ENCODE data around the gene KCNE2.

KCNE2 gene

GRCh38 chr21:34360488-34361241 is 3.1 kb upstream of the KCNE2 start:
- TF ChIP-seq CTCF (IDR thresholded peaks at IDR 0.05; ENCODE audit: borderline replicate concordance, insufficient read depth, low read depth, low read length): 0 out of 2 replicates have a peak, but pooled peaks have one; percentile 10
- no peak overlapping the region for H3K4me3 ChIP-seq (ENCODE audit: low read depth, low read length)

GRCh38 chr21:34362136-34362444 is 1.7 kb upstream of the KCNE2 start:
- H3K4me3 ChIP-seq (ENCODE audit: low read depth, low read length): no peak overlapping the region
- TF ChIP-seq CTCF (IDR thresholded peaks at IDR 0.05; ENCODE audit: borderline replicate concordance, insufficient read depth, low read depth, low read length): no peak

GRCh38 chr21:34362670-34363069 is 1.1 kb upstream of the KCNE2 start:
- no peak for TF ChIP-seq CTCF (IDR thresholded peaks at IDR 0.05; ENCODE audit: borderline replicate concordance, insufficient read depth, low read depth, low read length)
- no peak overlapping the region for H3K4me3 ChIP-seq (ENCODE audit: low read depth, low read length)

- no peak for TF ChIP-seq CTCF (IDR thresholded peaks at IDR 0.05; ENCODE audit: borderline replicate concordance, insufficient read depth, low read depth, low read length)
- H3K4me3 ChIP-seq (ENCODE audit: low read depth, low read length): no peak overlapping the region
These were observed 1.1 kb downstream of the KCNE2 start for GRCh38 chr21:34364921-34365320.

GRCh38 chr21:34365809-34366208 is 2.0 kb downstream of the KCNE2 start:
- no peak for TF ChIP-seq CTCF (IDR thresholded peaks at IDR 0.05; ENCODE audit: borderline replicate concordance, insufficient read depth, low read depth, low read length)
- H3K4me3 ChIP-seq (ENCODE audit: low read depth, low read length): no peak overlapping the region

GRCh38 chr21:34367320-34367935 is 3.6 kb downstream of the KCNE2 start:
- peak; percentile 61; the same call in 1 of the 2 replicates for TF ChIP-seq CTCF (IDR thresholded peaks at IDR 0.05; ENCODE audit: borderline replicate concordance, insufficient read depth, low read depth, low read length)
- no peak overlapping the region for H3K4me3 ChIP-seq (ENCODE audit: low read depth, low read length)

GRCh38 chr21:34369741-34370140 is 5.9 kb downstream of the KCNE2 start:
- no peak overlapping the region for H3K4me3 ChIP-seq (ENCODE audit: low read depth, low read length)
- TF ChIP-seq CTCF (IDR thresholded peaks at IDR 0.05; ENCODE audit: borderline replicate concordance, insufficient read depth, low read depth, low read length): no peak
